Retinal pigment epithelial cell (primary cell): ENCODE results near the gene NKX6-2.

Experiments
- DNase-seq: peaks from one replicate; pipeline ENCODE4 v3.0.0-alpha.2; 2010; ENCODE audit warnings: low read depth
- H3K4me3 ChIP-seq: 2 replicates; pipeline ENCODE4 v1.5.1; 2011; ENCODE audit warnings: mild to moderate bottlenecking, low read length, control low read depth, moderate library complexity
- CTCF ChIP-seq: conservative IDR thresholded peaks from 2 replicates; pipeline ENCODE4 v1.5.1; 2011; ENCODE audit warnings: low read depth, low read length, control low read depth, inconsistent platforms

Gene NKX6-2

GRCh38 chr10:132761395-132762060 is 24.4 kb downstream of the NKX6-2 start:
- no peak for TF ChIP-seq CTCF
- H3K4me3 ChIP-seq = no peak overlapping the region
- no peak for DNase-seq

- no peak for TF ChIP-seq CTCF
- no peak for DNase-seq
- H3K4me3 ChIP-seq = no peak overlapping the region
These were observed 27.1 kb downstream of the NKX6-2 start for GRCh38 chr10:132758865-132759264.

- no peak for TF ChIP-seq CTCF
- H3K4me3 ChIP-seq = no peak overlapping the region
- DNase-seq = no peak
These were observed 28.8 kb downstream of the NKX6-2 start for GRCh38 chr10:132757171-132757570.

GRCh38 chr10:132756591-132756990 is 29.4 kb downstream of the NKX6-2 start:
- TF ChIP-seq CTCF = no peak
- no peak for DNase-seq
- no peak overlapping the region for H3K4me3 ChIP-seq

- no peak for DNase-seq
- no peak overlapping the region for H3K4me3 ChIP-seq
- TF ChIP-seq CTCF = no peak
These were observed 30.7 kb downstream of the NKX6-2 start for GRCh38 chr10:132755166-132755711.

GRCh38 chr10:132754071-132754470 is 31.9 kb downstream of the NKX6-2 start:
- DNase-seq = no peak
- no peak overlapping the region for H3K4me3 ChIP-seq
- no peak for TF ChIP-seq CTCF

- TF ChIP-seq CTCF = no peak
- no peak for DNase-seq
- H3K4me3 ChIP-seq = no peak overlapping the region
These were observed 32.4 kb downstream of the NKX6-2 start for GRCh38 chr10:132753596-132753995.
